GM23248 (cell line): Measurements from ENCODE around the gene SLC13A3.

Experiments used
- EZH2 ChIP-seq: fragments of 200-600 bp; sonication (generic); IDR thresholded peaks from 2 replicates; pipeline ENCODE4 v1.6.1; 2018; ENCODE audit warnings: antibody characterized with exemption, mild to moderate bottlenecking; ENCODE audit not compliant: insufficient read depth, poor library complexity, severe bottlenecking
- EZH2phosphoT487 ChIP-seq: fragments of 200-600 bp; sonication (generic); IDR thresholded peaks from 2 replicates; pipeline ENCODE4 v1.6.1; 2018; ENCODE audit warnings: antibody characterized with exemption, moderate library complexity, mild to moderate bottlenecking, low read depth; ENCODE audit not compliant: insufficient read depth

DNA sequence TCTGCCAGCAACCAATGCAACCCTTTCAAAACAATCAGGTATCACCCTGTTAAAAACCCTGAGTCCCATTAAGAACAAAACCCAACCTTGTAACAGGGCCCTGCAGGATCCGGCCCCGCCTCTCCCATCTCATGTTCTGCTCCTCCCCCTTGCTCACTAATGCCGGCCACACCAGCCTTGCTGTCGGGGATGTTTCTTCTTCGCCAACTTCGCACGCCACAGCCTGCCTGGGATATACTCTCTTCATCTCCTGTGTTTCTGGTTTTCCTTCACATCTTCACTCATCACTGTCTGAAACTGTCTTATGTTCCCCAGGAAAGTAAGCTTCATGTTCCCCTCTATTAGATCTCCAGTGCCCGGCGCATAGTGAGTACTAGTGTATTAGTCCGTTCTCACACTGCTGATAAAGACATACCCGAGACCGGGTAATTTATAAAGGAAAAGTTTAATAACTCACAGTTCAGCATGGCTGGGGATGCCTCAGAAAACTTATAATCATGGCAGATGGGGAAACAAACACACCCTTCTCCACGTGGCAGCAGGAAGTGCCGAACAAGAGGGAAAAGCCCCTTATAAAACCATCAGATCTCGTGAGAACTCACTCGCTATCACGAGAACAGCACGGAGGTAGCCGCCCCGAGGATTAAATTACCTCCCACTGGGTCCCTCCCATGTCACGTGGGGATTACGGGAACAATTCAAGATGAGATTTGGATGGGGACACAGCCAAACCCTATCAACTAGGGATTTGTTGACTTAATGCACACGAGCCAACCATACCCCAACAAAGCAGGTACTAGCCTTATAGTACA lies 32.9 kb upstream of the SLC13A3 start:
- TF ChIP-seq EZH2: no peak
- no peak for TF ChIP-seq EZH2phosphoT487
